ENCODE results near the gene MAP2K5.
A peak's percentile ranks its signal among the peaks of the same experiment; 100 is the strongest.

Gene MAP2K5

GRCh38 chr15:67548236-67548852 lies 5.8 kb downstream of the MAP2K5 start:
- peak overlapping the region; percentile 72 for H3K4me3 ChIP-seq
- DNase-seq (ENCODE audit: low read depth, low spot score): no peak
- H3K27ac ChIP-seq: peak overlapping the region; percentile 84
- peaks cover 29% of the 10 kb centered on the region for H3K36me3 ChIP-seq (ENCODE audit: insufficient read depth, low read length)
- peak overlapping the region; percentile 4 for H3K9ac ChIP-seq (ENCODE audit: insufficient read length)
- H3K9me3 ChIP-seq (ENCODE audit: low read depth, low read length): no peaks in the 10 kb centered on the region
- TF ChIP-seq EZH2 (IDR thresholded peaks at IDR 0.05): no peak
- TF ChIP-seq POLR2AphosphoS5 (IDR thresholded peaks at IDR 0.05; ENCODE audit: borderline replicate concordance, low read depth, low read length): no peak
- no peak for TF ChIP-seq FOXP2 (optimal IDR thresholded peaks at IDR 0.05; ENCODE audit: control extremely low read depth, extremely low read length, insufficient read depth)

- Histone ChIP-seq H3K9ac (ENCODE audit: insufficient read length) (peak overlapping the region; percentile 27), H3K4me3 (peak overlapping the region; percentile 72), H3K27ac (peak overlapping the region; percentile 84), H3K9me3 (ENCODE audit: low read depth, low read length) (no peaks in the 10 kb centered on the region), H3K36me3 (ENCODE audit: insufficient read depth, low read length) (peaks cover 29% of the 10 kb centered on the region)
- DNase-seq (ENCODE audit: low read depth, low spot score): peak; percentile 91
- TF ChIP-seq FOXP2 (optimal IDR thresholded peaks at IDR 0.05; ENCODE audit: control extremely low read depth, extremely low read length, insufficient read depth) (peak; percentile 45), EZH2 (IDR thresholded peaks at IDR 0.05) (no peak), POLR2AphosphoS5 (IDR thresholded peaks at IDR 0.05; ENCODE audit: borderline replicate concordance, low read depth, low read length) (peak; percentile 60)
These were observed 6.6 kb downstream of the MAP2K5 start for GRCh38 chr15:67548862-67549651.

GRCh38 chr15:67549736-67550135 lies 7.2 kb downstream of the MAP2K5 start:
- DNase-seq (ENCODE audit: low read depth, low spot score): no peak
- H3K36me3 ChIP-seq (ENCODE audit: insufficient read depth, low read length): peaks cover 29% of the 10 kb centered on the region
- peak overlapping the region; percentile 72 for H3K4me3 ChIP-seq
- H3K9me3 ChIP-seq (ENCODE audit: low read depth, low read length): no peaks in the 10 kb centered on the region
- H3K27ac ChIP-seq: peak overlapping the region; percentile 84
- H3K9ac ChIP-seq (ENCODE audit: insufficient read length): peak overlapping the region; percentile 27
- TF ChIP-seq FOXP2 (optimal IDR thresholded peaks at IDR 0.05; ENCODE audit: control extremely low read depth, extremely low read length, insufficient read depth) (no peak), POLR2AphosphoS5 (IDR thresholded peaks at IDR 0.05; ENCODE audit: borderline replicate concordance, low read depth, low read length) (no peak), EZH2 (IDR thresholded peaks at IDR 0.05) (no peak)

GRCh38 chr15:67550522-67550921 lies 8.0 kb downstream of the MAP2K5 start:
- peak overlapping the region; percentile 72 for H3K4me3 ChIP-seq
- no peak for TF ChIP-seq FOXP2 (optimal IDR thresholded peaks at IDR 0.05; ENCODE audit: control extremely low read depth, extremely low read length, insufficient read depth)
- TF ChIP-seq POLR2AphosphoS5 (IDR thresholded peaks at IDR 0.05; ENCODE audit: borderline replicate concordance, low read depth, low read length): no peak
- no peak for TF ChIP-seq EZH2 (IDR thresholded peaks at IDR 0.05)
- peak overlapping the region; percentile 27 for H3K9ac ChIP-seq (ENCODE audit: insufficient read length)
- DNase-seq (ENCODE audit: low read depth, low spot score): no peak
- no peaks in the 10 kb centered on the region for H3K9me3 ChIP-seq (ENCODE audit: low read depth, low read length)
- H3K36me3 ChIP-seq (ENCODE audit: insufficient read depth, low read length): peaks cover 29% of the 10 kb centered on the region
- H3K27ac ChIP-seq: peak overlapping the region; percentile 84

- Histone ChIP-seq H3K9me3 (ENCODE audit: low read depth, low read length) (no peaks in the 10 kb centered on the region), H3K27ac (no peak overlapping the region), H3K36me3 (ENCODE audit: insufficient read depth, low read length) (peaks cover 26% of the 10 kb centered on the region), H3K4me3 (no peak overlapping the region), H3K9ac (ENCODE audit: insufficient read length) (no peak overlapping the region)
- DNase-seq (ENCODE audit: low read depth, low spot score): no peak
- TF ChIP-seq FOXP2 (optimal IDR thresholded peaks at IDR 0.05; ENCODE audit: control extremely low read depth, extremely low read length, insufficient read depth): no peak
- TF ChIP-seq POLR2AphosphoS5 (IDR thresholded peaks at IDR 0.05; ENCODE audit: borderline replicate concordance, low read depth, low read length): no peak
- TF ChIP-seq EZH2 (IDR thresholded peaks at IDR 0.05): no peak
These were observed 8.8 kb downstream of the MAP2K5 start for GRCh38 chr15:67551207-67551743.

GRCh38 chr15:67554580-67554979 lies 12.1 kb downstream of the MAP2K5 start:
- TF ChIP-seq POLR2AphosphoS5 (IDR thresholded peaks at IDR 0.05; ENCODE audit: borderline replicate concordance, low read depth, low read length) (no peak), FOXP2 (optimal IDR thresholded peaks at IDR 0.05; ENCODE audit: control extremely low read depth, extremely low read length, insufficient read depth) (no peak), EZH2 (IDR thresholded peaks at IDR 0.05) (no peak)
- no peak for DNase-seq (ENCODE audit: low read depth, low spot score)
- Histone ChIP-seq H3K4me3 (no peak overlapping the region), H3K36me3 (ENCODE audit: insufficient read depth, low read length) (peaks cover 36% of the 10 kb centered on the region), H3K9me3 (ENCODE audit: low read depth, low read length) (0 out of 2 replicates have a peak, but pooled peaks cover 3% of the 10 kb centered on the region), H3K27ac (no peak overlapping the region), H3K9ac (ENCODE audit: insufficient read length) (no peak overlapping the region)

DNA sequence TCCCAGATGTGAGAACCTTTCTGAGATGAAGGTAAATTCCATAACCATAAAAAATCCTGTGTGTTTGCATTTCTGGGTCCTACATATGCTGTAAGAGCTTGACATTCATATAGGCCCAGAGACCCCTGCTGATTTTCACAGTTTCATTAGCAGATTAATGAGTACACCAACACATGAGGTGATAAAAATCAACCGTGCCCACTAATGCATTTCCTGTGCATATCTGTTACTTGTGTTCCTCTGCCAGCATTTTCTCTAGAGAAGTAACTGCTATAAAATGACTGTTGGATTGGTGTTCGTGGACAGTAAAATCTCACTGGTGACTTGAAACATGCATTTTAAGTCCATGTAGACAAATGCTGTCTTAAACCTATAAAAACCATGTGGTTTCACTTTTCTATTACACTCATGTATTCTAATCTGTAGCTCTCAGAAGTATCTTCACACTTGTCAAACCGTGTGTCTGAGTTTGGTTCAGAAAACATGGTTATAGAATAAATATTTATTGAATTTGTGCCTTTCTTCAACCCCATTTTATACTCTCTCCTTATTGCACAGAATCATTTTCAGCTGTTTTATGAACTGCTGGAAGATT lies 14.6 kb downstream of the MAP2K5 start:
- Histone ChIP-seq H3K27ac (peak overlapping the region; percentile 90), H3K9ac (ENCODE audit: insufficient read length) (no peak overlapping the region), H3K36me3 (ENCODE audit: insufficient read depth, low read length) (peaks cover 32% of the 10 kb centered on the region), H3K4me3 (peak overlapping the region; percentile 34), H3K9me3 (ENCODE audit: low read depth, low read length) (0 out of 2 replicates have a peak, but pooled peaks cover 5% of the 10 kb centered on the region)
- no peak for TF ChIP-seq FOXP2 (optimal IDR thresholded peaks at IDR 0.05; ENCODE audit: control extremely low read depth, extremely low read length, insufficient read depth)
- TF ChIP-seq EZH2 (IDR thresholded peaks at IDR 0.05): no peak
- no peak; the same call in 1 of the 2 replicates for TF ChIP-seq POLR2AphosphoS5 (IDR thresholded peaks at IDR 0.05; ENCODE audit: borderline replicate concordance, low read depth, low read length)
- DNase-seq (ENCODE audit: low read depth, low spot score): no peak

GRCh38 chr15:67558502-67558901 lies 16.0 kb downstream of the MAP2K5 start:
- H3K27ac ChIP-seq: no peak overlapping the region
- no peak for DNase-seq (ENCODE audit: low read depth, low spot score)
- TF ChIP-seq EZH2 (IDR thresholded peaks at IDR 0.05) (no peak), FOXP2 (optimal IDR thresholded peaks at IDR 0.05; ENCODE audit: control extremely low read depth, extremely low read length, insufficient read depth) (no peak)
- H3K9ac ChIP-seq (ENCODE audit: insufficient read length): no peak overlapping the region
- H3K4me3 ChIP-seq: no peak overlapping the region
- 0 out of 2 replicates have a peak, but pooled peaks cover 5% of the 10 kb centered on the region for H3K9me3 ChIP-seq (ENCODE audit: low read depth, low read length)
- peaks cover 28% of the 10 kb centered on the region for H3K36me3 ChIP-seq (ENCODE audit: insufficient read depth, low read length)

Measured in SK-N-MC (cell line).